PC-9 (cell line): ENCODE data around the gene HPDL. TPM values are rescaled to one million over a fixed set of nuclear protein-coding genes. Genes with fewer than 3 reads are reported as not detected.
"Not testable (repeated sequence)": the region's sequence is repeated elsewhere in the genome, so short reads cannot be mapped to it uniquely, and the experiment has no call there.

Experiments used
- Bru-seq: library from RNA; stranded (reverse); fragments of 400-500 nt; gene quantifications from one replicate; lab custom pipeline; 2021; lab: Mats Ljungman, UMichigan
- BruChase-seq, 2 experiments: library from RNA; stranded (reverse); fragments of 400-500 nt; gene quantifications; one replicate each; lab custom pipeline; 2021; lab: Mats Ljungman, UMichigan
- BruUV-seq: library from RNA; stranded (reverse); fragments of 400-500 nt; replicated peaks from 2 replicates; lab custom pipeline; 2021; lab: Mats Ljungman, UMichigan
- CTCF ChIA-PET: fragments of 300-600 bp; sonication (Branson Sonifier 250); formaldehyde crosslinking; loops from one replicate; lab custom pipeline; 2022; ENCODE audit warnings: antibody characterized with exemption; lab: Charles Lee
- POLR2A ChIA-PET: fragments of 300-600 bp; sonication (Branson Sonifier 250); formaldehyde crosslinking; loops from one replicate; lab custom pipeline; 2022; ENCODE audit warnings: antibody characterized with exemption; ENCODE audit not compliant: unreplicated experiment; lab: Charles Lee
- DNase-seq, 2 experiments: peaks; one replicate each; pipeline versions ENCODE4 v3.0.0 to v3.0.0-alpha.2; 2015 to 2022; ENCODE audit warnings: mixed read lengths in 1 of 2
- H2AFZ ChIP-seq: fragments of 200-600 bp; sonication (generic); 2 replicates; pipeline ENCODE4 v1.8.1; 2017; ENCODE audit warnings: antibody characterized with exemption
- H3F3A ChIP-seq: fragments of 200-600 bp; sonication (generic); 2 replicates; pipeline ENCODE4 v1.8.1; 2017; ENCODE audit warnings: antibody characterized with exemption, mild to moderate bottlenecking, low read depth; ENCODE audit not compliant: insufficient read depth
- H3K27ac ChIP-seq: fragments of 200-600 bp; sonication (generic); 2 replicates; pipeline ENCODE4 v1.6.1; 2016; ENCODE audit warnings: mixed run types
- H3K27me3 ChIP-seq: fragments of 200-600 bp; sonication (generic); 2 replicates; pipeline ENCODE4 v1.6.1; 2016; ENCODE audit warnings: low read depth, mixed run types; ENCODE audit not compliant: insufficient read depth
- H3K36me3 ChIP-seq: fragments of 200-600 bp; sonication (generic); 2 replicates; pipeline ENCODE4 v1.6.1; 2016; ENCODE audit warnings: low read depth, mixed run types
- H3K4me1 ChIP-seq: fragments of 200-600 bp; sonication (generic); replicated peaks from 2 replicates; pipeline ENCODE4 v1.6.1; 2016; ENCODE audit warnings: mixed run types; ENCODE audit not compliant: insufficient read depth
- H3K4me2 ChIP-seq: fragments of 200-600 bp; sonication (generic); 2 replicates; pipeline ENCODE4 v1.6.1; 2017; ENCODE audit warnings: mixed run types
- H3K4me3 ChIP-seq: fragments of 200-600 bp; sonication (generic); 2 replicates; pipeline ENCODE4 v1.6.1; 2016; ENCODE audit warnings: mixed run types
- H3K79me2 ChIP-seq: fragments of 200-600 bp; sonication (generic); 2 replicates; pipeline ENCODE4 v1.6.1; 2017; ENCODE audit warnings: low read depth, mixed run types
- H3K9me2 ChIP-seq: fragments of 200-600 bp; sonication (generic); 2 replicates; pipeline ENCODE4 v1.8.1; 2017; ENCODE audit warnings: mild to moderate bottlenecking; ENCODE audit not compliant: insufficient read depth
- H3K9me3 ChIP-seq: fragments of 200-600 bp; sonication (generic); 2 replicates; pipeline ENCODE4 v1.8.1; 2016; ENCODE audit warnings: low read depth; ENCODE audit not compliant: insufficient read depth
- H4K20me1 ChIP-seq: fragments of 200-600 bp; sonication (generic); 2 replicates; pipeline ENCODE4 v1.8.1; 2017; ENCODE audit not compliant: insufficient read depth
- EZH2 ChIP-seq: fragments of 200-600 bp; sonication (generic); IDR thresholded peaks from 2 replicates; pipeline ENCODE4 v1.8.0; 2017; ENCODE audit warnings: antibody characterized with exemption, low read depth
- intact Hi-C: fragments of 100-400 bp; cut with micrococcal nuclease; formaldehyde crosslinking; loops from one replicate; pipeline ENCODE4 v1.10.0; 2022; ENCODE audit not compliant: unreplicated experiment
- long read RNA-seq: library from polyadenylated mRNA; stranded (forward); transcript quantifications from one replicate; pipeline ENCODE4 v2.0.0, GENCODE V29; 2022
- total RNA-seq: library from RNA; stranded (reverse); gene quantifications from 2 replicates; pipeline ENCODE4 v1.2.3, GENCODE V29; 2021

Gene HPDL
- total RNA-seq (10.4 and 12.7 TPM in 2 replicates), Bru-seq, nascent RNA (percentile 38 among the genes with signal in this experiment), BruChase-seq, experiment 1, labeled RNA remaining after a 2-hour chase (percentile 46 among the genes with signal in this experiment), BruChase-seq, experiment 2, labeled RNA remaining after a 6-hour chase (percentile 58 among the genes with signal in this experiment)
- long read RNA-seq, transcript HPDL-201 (1 exons, 1,629 nt): major isoform, 13 of 13 reads
- long read RNA-seq, partial matches to known transcripts: 0 of 13 reads
- long read RNA-seq, other reads (novel, unspliced or antisense): 0 of 13 reads

- Histone ChIP-seq H3K4me1 (peaks cover 41% of the 10 kb centered on the region), H3K4me3 (peak within 1 kb of the TSS; percentile 85), H3K9me3 (no peaks in the 10 kb centered on the region), H3K79me2 (peaks cover 26% of the 10 kb centered on the region), H3F3A (peaks cover 34% of the 10 kb centered on the region), H3K27me3 (no peaks in the 10 kb centered on the region), H3K27ac (peak within 1 kb of the TSS; percentile 77), H2AFZ (peak within 1 kb of the TSS; percentile 91), H3K9me2 (no peaks in the 10 kb centered on the region), H3K36me3 (0 out of 2 replicates have a peak, but pooled peaks cover 9% of the 10 kb centered on the region), H4K20me1 (no peaks in the 10 kb centered on the region), H3K4me2 (peak within 1 kb of the TSS; percentile 96)
- peak in 1 of 2 experiments; percentile 47 for DNase-seq
- TSS peak; percentile 55 for BruUV-seq
- ChIA-PET CTCF (interaction anchor here (0.6 to 1.2 kb wide), 3 partner anchors 13 to 598 kb away, joined by 3 to 5 read pairs (median 3); partner anchors contain the start of gene TOE1), POLR2A (interaction anchor here (0.6 to 1.3 kb wide), 4 partner anchors 13 to 166 kb away, joined by 4 to 21 read pairs (median 8); no protein-coding TSS in a partner anchor)
- TF ChIP-seq EZH2: no peak
- intact Hi-C loops: loop anchor here (5.0 kb wide), 1 partner anchor 855 kb away; no protein-coding TSS in a partner anchor
These were observed at the start of gene HPDL for GRCh38 chr1:45326627-45327623. HPDL (plus strand) TSS chr1:45326895; CDS start chr1:45327149, 254 bp downstream.

DNA sequence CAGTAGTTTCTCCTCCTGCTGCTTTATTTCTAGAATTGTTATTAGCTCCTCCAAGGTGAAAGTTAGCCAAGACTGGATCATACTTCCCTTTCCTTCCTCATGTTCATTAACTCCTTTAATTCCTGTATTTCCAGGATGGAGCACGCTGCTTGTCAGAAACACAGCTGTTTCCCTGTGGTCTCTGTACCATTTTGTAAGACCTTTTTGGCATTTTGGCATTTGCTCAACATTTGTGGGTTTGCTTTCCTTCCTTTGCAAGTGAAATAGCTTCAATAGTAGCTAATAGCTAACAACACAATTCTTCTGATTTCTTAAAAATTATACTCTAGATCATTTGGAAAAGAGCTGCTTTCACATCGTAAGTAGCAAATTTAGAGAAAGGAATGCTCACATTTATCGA, 44.3 kb upstream of the HPDL start:
- no peak for TF ChIP-seq EZH2
- H3K9me3 ChIP-seq: no peaks in the 10 kb centered on the region; the same call in none of the 2 replicates
- H3K9me2 ChIP-seq: no peaks in the 10 kb centered on the region
- H3K4me1 ChIP-seq: no peaks in the 10 kb centered on the region
- CTCF ChIA-PET: interaction anchor here (0.6 kb wide), 1 partner anchor 836 kb away, joined by 6 read pairs; no protein-coding TSS in a partner anchor
- no peak overlapping the region for H2AFZ ChIP-seq
- H3K36me3 ChIP-seq: no peaks in the 10 kb centered on the region
- H3K4me2 ChIP-seq: no peak overlapping the region
- H3K4me3 ChIP-seq: no peak overlapping the region
- POLR2A ChIA-PET: no interaction called here
- H3K27ac ChIP-seq: no peak overlapping the region
- H4K20me1 ChIP-seq: no peaks in the 10 kb centered on the region
- no peaks in the 10 kb centered on the region for H3K79me2 ChIP-seq
- intact Hi-C loops: no loop called here
- DNase-seq: no peak
- no TSS peak for BruUV-seq
- H3F3A ChIP-seq: no peaks in the 10 kb centered on the region
- no peaks in the 10 kb centered on the region for H3K27me3 ChIP-seq

GRCh38 chr1:45284858-45285257, 41.8 kb upstream of the HPDL start:
- H3K4me2 ChIP-seq, H3K9me2 ChIP-seq, H4K20me1 ChIP-seq, CTCF ChIA-PET, H2AFZ ChIP-seq, H3K4me1 ChIP-seq, H3F3A ChIP-seq, H3K27me3 ChIP-seq, H3K9me3 ChIP-seq, BruUV-seq, H3K4me3 ChIP-seq, DNase-seq, H3K27ac ChIP-seq, H3K36me3 ChIP-seq, POLR2A ChIA-PET, H3K79me2 ChIP-seq, intact Hi-C loops: not testable (repeated sequence)

- H3K4me2 ChIP-seq, H3K27me3 ChIP-seq, intact Hi-C loops, DNase-seq, H3F3A ChIP-seq, H3K9me3 ChIP-seq, H3K9me2 ChIP-seq, H2AFZ ChIP-seq, H3K4me1 ChIP-seq, H4K20me1 ChIP-seq, POLR2A ChIA-PET, H3K4me3 ChIP-seq, BruUV-seq, CTCF ChIA-PET, H3K79me2 ChIP-seq, H3K36me3 ChIP-seq, H3K27ac ChIP-seq: not testable (repeated sequence)
These were observed 40.2 kb upstream of the HPDL start for GRCh38 chr1:45286521-45286920.

DNA sequence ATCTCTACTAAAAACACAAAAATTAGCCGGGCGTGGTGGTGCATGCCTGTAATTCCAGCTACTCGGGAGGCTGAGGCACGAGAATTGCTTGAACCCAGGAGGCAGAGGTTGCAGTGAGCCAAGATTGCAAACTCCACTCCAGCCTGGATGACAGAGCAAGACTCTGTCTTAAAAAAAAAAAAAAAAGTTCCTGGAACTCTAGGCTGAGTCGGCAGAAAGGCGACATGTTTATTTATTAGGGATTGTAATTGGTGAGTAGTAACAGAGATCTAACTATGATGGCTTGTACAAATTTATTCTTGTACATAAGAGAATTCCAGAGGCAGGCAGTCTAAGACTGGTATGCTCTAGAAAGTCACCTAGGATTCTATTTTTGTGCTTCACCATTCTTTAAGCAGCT, 35.7 kb upstream of the HPDL start:
- intact Hi-C loops, POLR2A ChIA-PET, DNase-seq: not testable (repeated sequence)

More for the DNA sequence above, 35.7 kb upstream of the HPDL start:
- not testable (repeated sequence) for H3K9me3 ChIP-seq, BruUV-seq, H4K20me1 ChIP-seq, H3K27ac ChIP-seq, H3K79me2 ChIP-seq, H3K4me1 ChIP-seq, H3K27me3 ChIP-seq, H3K36me3 ChIP-seq, H3K4me2 ChIP-seq, H3K4me3 ChIP-seq, H3F3A ChIP-seq, H3K9me2 ChIP-seq, H2AFZ ChIP-seq
- CTCF ChIA-PET: interaction anchor here (0.6 to 0.7 kb wide), 2 partner anchors 275 to 406 kb away, joined by 3 read pairs; no protein-coding TSS in a partner anchor
